HCT116 (cell line): ENCODE data around the gene UBQLNL. TPM values are rescaled to one million over a fixed set of nuclear protein-coding genes. Genes with fewer than 3 reads are reported as not detected.

Source experiments
- ATAC-seq: fragments of 200-7000 bp; cut with Tn5 transposase; 2 replicates; pipeline ENCODE4 v1.9.1; 2020; ENCODE audit warnings: mild to moderate bottlenecking, moderate library complexity
- BruUV-seq: library from RNA; stranded (reverse); fragments of 400-500 nt; replicated peaks from 2 replicates; lab custom pipeline; 2021; lab: Mats Ljungman, UMichigan
- CTCF ChIA-PET: fragments of 300-600 bp; sonication (Branson Sonifier 250); formaldehyde crosslinking; loops from one replicate; lab custom pipeline; 2021; ENCODE audit warnings: antibody characterized with exemption; lab: Charles Lee
- POLR2A ChIA-PET: fragments of 300-600, 350-600 bp; sonication (Branson Sonifier 250); formaldehyde crosslinking; loops from one replicate; lab custom pipeline; 2021; ENCODE audit warnings: antibody characterized with exemption; lab: Charles Lee
- RAD21 ChIA-PET, 2 experiments: fragments of 300-600 bp; sonication (Branson Sonifier 250); formaldehyde crosslinking; loops; one replicate each; lab custom pipeline; 2023; ENCODE audit warnings: low total read pairs in 2 of 2; ENCODE audit not compliant: uncharacterized antibody in 2 of 2, unreplicated experiment in 2 of 2, low non-redundant PET in 1 of 2; lab: Charles Lee
- DNase-seq: peaks from one replicate; pipeline ENCODE4 v3.0.0-alpha.2; 2010; ENCODE audit warnings: low read depth, low spot score
- H2AFZ ChIP-seq: fragments of 200-600 bp; shearing (Covaris generic), sonication (generic); 2 replicates; pipeline ENCODE4 v1.6.1; 2017; ENCODE audit warnings: low read depth, mixed run types, mixed read lengths, antibody characterized with exemption, low read length; ENCODE audit not compliant: poor library complexity, severe bottlenecking
- H3K27ac ChIP-seq: 2 replicates; pipeline ENCODE4 v1.5.1; 2012; ENCODE audit warnings: low read depth, low read length
- H3K27me3 ChIP-seq: fragments of 200-600 bp; sonication (generic); 2 replicates; pipeline ENCODE4 v1.6.1; 2016; ENCODE audit warnings: mixed run types, low read length, mixed read lengths; ENCODE audit not compliant: insufficient read depth
- H3K36me3 ChIP-seq, 2 experiments: fragments of 200-500 bp in 1 of 2; fragments of 200-600 bp in 1 of 2; sonication (Bioruptor generic) in 1 of 2; sonication (generic) in 1 of 2; 2 replicates each; pipeline versions ENCODE4 v1.5.1 to v1.6.1; 2014 to 2016; ENCODE audit warnings: low read length in 2 of 2, inconsistent platforms in 1 of 2, mixed read lengths in 1 of 2, mixed run types in 1 of 2; ENCODE audit not compliant: insufficient read depth in 2 of 2, control insufficient read depth in 1 of 2
- H3K4me1 ChIP-seq, 2 experiments: fragments of 200-600 bp in 1 of 2; sonication (generic) in 1 of 2; 2 replicates each; pipeline versions ENCODE4 v1.5.1 to v1.6.1; 2012 to 2017; ENCODE audit warnings: low read length in 2 of 2, inconsistent platforms in 1 of 2, mild to moderate bottlenecking in 1 of 2, mixed read lengths in 1 of 2, mixed run types in 1 of 2, moderate library complexity in 1 of 2; ENCODE audit not compliant: insufficient read depth in 2 of 2, control insufficient read depth in 1 of 2
- H3K4me2 ChIP-seq: fragments of 200-600 bp; sonication (generic); 2 replicates; pipeline ENCODE4 v1.6.1; 2017; ENCODE audit warnings: mixed run types, low read length, mixed read lengths
- H3K4me3 ChIP-seq, 2 experiments: fragments of 200-600 bp in 1 of 2; sonication (generic) in 1 of 2; replicated peaks in 1 of 2; 2 replicates each; pipeline ENCODE4 v1.5.1; 2011 to 2016; ENCODE audit warnings: low read length in 2 of 2, control low read depth in 1 of 2, low read depth in 1 of 2, mild to moderate bottlenecking in 1 of 2, mixed read lengths in 1 of 2, mixed run types in 1 of 2
- H3K79me2 ChIP-seq: fragments of 200-600 bp; sonication (generic); 2 replicates; pipeline ENCODE4 v1.6.1; 2017; ENCODE audit warnings: mild to moderate bottlenecking, mixed run types, low read length, moderate library complexity, mixed read lengths; ENCODE audit not compliant: insufficient read depth
- H3K9ac ChIP-seq: fragments of 200-600 bp; sonication (generic); 2 replicates; pipeline ENCODE4 v1.6.1; 2016; ENCODE audit warnings: low read length, mixed read lengths
- H3K9me2 ChIP-seq: fragments of 200-600 bp; sonication (generic), shearing (Covaris generic); 2 replicates; pipeline ENCODE4 v1.6.1; 2017; ENCODE audit warnings: mixed run types, mild to moderate bottlenecking, moderate library complexity; ENCODE audit not compliant: insufficient read depth
- H3K9me3 ChIP-seq, 2 experiments: fragments of 200-500 bp in 1 of 2; fragments of 200-600 bp in 1 of 2; sonication (Bioruptor generic) in 1 of 2; sonication (generic) in 1 of 2; 2 replicates each; pipeline ENCODE4 v1.6.1; 2014 to 2017; ENCODE audit warnings: low read length in 2 of 2, mixed read lengths in 2 of 2, inconsistent platforms in 1 of 2, low read depth in 1 of 2, mild to moderate bottlenecking in 1 of 2, mixed run types in 1 of 2, moderate library complexity in 1 of 2; ENCODE audit not compliant: control insufficient read depth in 1 of 2, insufficient read depth in 1 of 2
- H4K20me1 ChIP-seq: fragments of 200-600 bp; sonication (generic), shearing (Covaris generic); 2 replicates; pipeline ENCODE4 v1.6.1; 2017; ENCODE audit warnings: mixed run types, mild to moderate bottlenecking, moderate library complexity; ENCODE audit not compliant: insufficient read depth
- ATF3 ChIP-seq: IDR thresholded peaks from 2 replicates; pipeline ENCODE4 v1.6.1; 2012
- CBX3 ChIP-seq: IDR thresholded peaks from 2 replicates; pipeline ENCODE4 v1.6.1; 2012; ENCODE audit warnings: low read depth
- CTCF ChIP-seq, 3 experiments: fragments of 200-600 bp in 1 of 3; sonication (generic) in 1 of 3; IDR thresholded peaks in 2 of 3; conservative IDR thresholded peaks in 1 of 3; 2 replicates each; pipeline ENCODE4 v1.5.1; 2012 to 2017; ENCODE audit warnings: low read depth in 2 of 3, low read length in 2 of 3, antibody characterized with exemption in 1 of 3, borderline replicate concordance in 1 of 3, control low read depth in 1 of 3, mild to moderate bottlenecking in 1 of 3, mixed read lengths in 1 of 3, mixed run types in 1 of 3, moderate library complexity in 1 of 3; ENCODE audit not compliant: insufficient read depth in 1 of 3
- EGR1 ChIP-seq: IDR thresholded peaks from 2 replicates; pipeline ENCODE4 v1.6.1; 2012; ENCODE audit warnings: low read depth
- EZH2 ChIP-seq: fragments of 200-600 bp; sonication (generic); IDR thresholded peaks from 2 replicates; pipeline ENCODE4 v1.6.1; 2017; ENCODE audit warnings: antibody characterized with exemption, mixed run types
- JUND ChIP-seq: IDR thresholded peaks from 2 replicates; pipeline ENCODE4 v1.6.1; 2012
- POLR2A ChIP-seq: IDR thresholded peaks from 2 replicates; pipeline ENCODE4 v1.7.0; 2011; ENCODE audit warnings: borderline replicate concordance; ENCODE audit not compliant: insufficient read depth, insufficient read length; ENCODE audit errors: extremely low read depth
- SP1 ChIP-seq: IDR thresholded peaks from 2 replicates; pipeline ENCODE4 v1.6.1; 2012; ENCODE audit warnings: low read depth
- TCF7L2 ChIP-seq: IDR thresholded peaks from 2 replicates; pipeline ENCODE4 v1.7.0; 2011; ENCODE audit warnings: borderline replicate concordance, inconsistent platforms; ENCODE audit not compliant: insufficient read depth, insufficient read length; ENCODE audit errors: extremely low read depth
- YY1 ChIP-seq: IDR thresholded peaks from 2 replicates; pipeline ENCODE4 v1.6.1; 2011; ENCODE audit warnings: low read length, low read depth, moderate library complexity, mild to moderate bottlenecking; ENCODE audit not compliant: insufficient replicate concordance; ENCODE audit errors: extremely low read depth
- ZBTB33 ChIP-seq: IDR thresholded peaks from 2 replicates; pipeline ENCODE4 v1.6.1; 2011; ENCODE audit warnings: mild to moderate bottlenecking, low read length, moderate library complexity; ENCODE audit not compliant: insufficient replicate concordance; ENCODE audit errors: extremely low read depth
- ZFX ChIP-seq: fragments of 450-650 bp; IDR thresholded peaks from 2 replicates; pipeline ENCODE4 v1.6.1; 2017
- intact Hi-C: fragments of 100-400 bp; cut with micrococcal nuclease; formaldehyde crosslinking; loops from 2 replicates; pipeline ENCODE4 v1.10.0; 2022
- total RNA-seq: library from RNA; stranded (reverse); gene quantifications from one replicate; pipeline ENCODE4 v1.2.1, GENCODE V29; 2021; ENCODE audit not compliant: unreplicated experiment

The UBQLNL gene
- total RNA-seq, 1 experiment from 2014 or later = not detected

GRCh38 chr11:5564259-5565019, 47.9 kb upstream of the UBQLNL start:
- Histone ChIP-seq H3K9me3 (no peaks in the 10 kb centered on the region), H3K4me2 (no peak overlapping the region), H3K4me1 (no peaks in the 10 kb centered on the region), H3K27ac (no peak overlapping the region), H3K36me3 (no peaks in the 10 kb centered on the region), H3K79me2 (no peaks in the 10 kb centered on the region), H4K20me1 (no peaks in the 10 kb centered on the region), H2AFZ (no peak overlapping the region), H3K4me3 (no peak overlapping the region), H3K9me2 (no peaks in the 10 kb centered on the region), H3K9ac (no peak overlapping the region), H3K27me3 (peaks cover 5% of the 10 kb centered on the region; the same call in 1 of the 2 replicates)
- no peak for ATAC-seq
- RAD21 ChIA-PET = no interaction called here
- POLR2A ChIA-PET = no interaction called here
- intact Hi-C loops = no loop called here
- TF ChIP-seq EZH2 (no peak), YY1 (no peak), CTCF (IDR thresholded peaks at IDR 0.05 in 2 of 3, conservative IDR thresholded peaks at IDR 0.05 in 1 of 3; ENCODE audit: borderline replicate concordance in 1 of 3, insufficient read depth in 1 of 3, low read depth in 2 of 3, low read length in 2 of 3) (no peak), ZFX (no peak), SP1 (no peak), CBX3 (no peak), EGR1 (no peak), ZBTB33 (no peak), ATF3 (no peak), JUND (no peak), TCF7L2 (no peak), POLR2A (no peak)
- CTCF ChIA-PET = no interaction called here
- BruUV-seq = no TSS peak
- no peak for DNase-seq
